ENCODE results near the gene CTAGE1.

The CTAGE1 gene

GRCh38 chr18:22436136-22436535, 18.4 kb upstream of the CTAGE1 start:
- DNase-seq (ENCODE audit: low read depth in 2 of 2, low spot score in 1 of 2) = no peak

- no peak for DNase-seq (ENCODE audit: low read depth in 2 of 2, low spot score in 1 of 2)
Observed at GRCh38 chr18:22434973-22435608, 17.4 kb upstream of the CTAGE1 start.

- DNase-seq (ENCODE audit: low read depth in 2 of 2, low spot score in 1 of 2) = no peak
Observed at GRCh38 chr18:22433956-22434355, 16.2 kb upstream of the CTAGE1 start.

- no peak for DNase-seq (ENCODE audit: low read depth in 2 of 2, low spot score in 1 of 2)
Observed at GRCh38 chr18:22432657-22433137, 15.0 kb upstream of the CTAGE1 start.

- no peak for DNase-seq (ENCODE audit: low read depth in 2 of 2, low spot score in 1 of 2)
Observed at GRCh38 chr18:22429564-22429963, 11.8 kb upstream of the CTAGE1 start.

GRCh38 chr18:22428672-22429071, 11.0 kb upstream of the CTAGE1 start:
- no peak for DNase-seq (ENCODE audit: low read depth in 2 of 2, low spot score in 1 of 2)

GRCh38 chr18:22427822-22428549, 10.3 kb upstream of the CTAGE1 start:
- no peak for DNase-seq (ENCODE audit: low read depth in 2 of 2, low spot score in 1 of 2)

- no peak for DNase-seq (ENCODE audit: low read depth in 2 of 2, low spot score in 1 of 2)
Observed at GRCh38 chr18:22424565-22424963, 6.8 kb upstream of the CTAGE1 start.

GRCh38 chr18:22423878-22424564, 6.3 kb upstream of the CTAGE1 start:
- no peak for DNase-seq (ENCODE audit: low read depth in 2 of 2, low spot score in 1 of 2)

GRCh38 chr18:22422909-22423548, 5.3 kb upstream of the CTAGE1 start:
- DNase-seq (ENCODE audit: low read depth in 2 of 2, low spot score in 1 of 2) = no peak

- DNase-seq (ENCODE audit: low read depth in 2 of 2, low spot score in 1 of 2) = no peak
Observed at GRCh38 chr18:22420652-22421051, 2.9 kb upstream of the CTAGE1 start.

- no peak for DNase-seq (ENCODE audit: low read depth in 2 of 2, low spot score in 1 of 2)
Observed at GRCh38 chr18:22412176-22412911, 5.4 kb downstream of the CTAGE1 start.

GRCh38 chr18:22411446-22411845, 6.3 kb downstream of the CTAGE1 start:
- no peak for DNase-seq (ENCODE audit: low read depth in 2 of 2, low spot score in 1 of 2)

GRCh38 chr18:22410126-22410525, 7.6 kb downstream of the CTAGE1 start:
- DNase-seq (ENCODE audit: low read depth in 2 of 2, low spot score in 1 of 2) = no peak

- no peak for DNase-seq (ENCODE audit: low read depth in 2 of 2, low spot score in 1 of 2)
Observed at GRCh38 chr18:22409445-22409844, 8.3 kb downstream of the CTAGE1 start.

- no peak for DNase-seq (ENCODE audit: low read depth in 2 of 2, low spot score in 1 of 2)
Observed at GRCh38 chr18:22408059-22408458, 9.7 kb downstream of the CTAGE1 start.

- no peak for DNase-seq (ENCODE audit: low read depth in 2 of 2, low spot score in 1 of 2)
Observed at GRCh38 chr18:22405142-22405541, 12.6 kb downstream of the CTAGE1 start.

- no peak for DNase-seq (ENCODE audit: low read depth in 2 of 2, low spot score in 1 of 2)
Observed at GRCh38 chr18:22403950-22404349, 13.8 kb downstream of the CTAGE1 start.

- DNase-seq (ENCODE audit: low read depth in 2 of 2, low spot score in 1 of 2) = no peak
Observed at GRCh38 chr18:22399949-22400348, 17.8 kb downstream of the CTAGE1 start.

GRCh38 chr18:22398464-22398863, 19.3 kb downstream of the CTAGE1 start:
- no peak for DNase-seq (ENCODE audit: low read depth in 2 of 2, low spot score in 1 of 2)

- no peak for DNase-seq (ENCODE audit: low read depth in 2 of 2, low spot score in 1 of 2)
Observed at GRCh38 chr18:22394428-22394827, 23.3 kb downstream of the CTAGE1 start.
